D721Med (cell line): ENCODE data around the gene COPZ2.

ENCODE experiments used
- DNase-seq: peaks from one replicate; pipeline ENCODE4 v3.0.0; 2011; ENCODE audit warnings: low spot score; ENCODE audit not compliant: insufficient read length
- FAIRE-seq: peaks from 2 replicates; lab custom pipeline; 2011; peaks lifted over from hg19 to GRCh38; lab: Jason Lieb, UNC
- TF ChIP-seq, protein P1 (sequence below): IDR thresholded peaks from 2 replicates; pipeline ENCODE4 v1.5.1; 2012; ENCODE audit warnings: mild to moderate bottlenecking, control low read depth; ENCODE audit not compliant: insufficient read depth; ENCODE audit errors: missing control alignments

The COPZ2 gene

DNA sequence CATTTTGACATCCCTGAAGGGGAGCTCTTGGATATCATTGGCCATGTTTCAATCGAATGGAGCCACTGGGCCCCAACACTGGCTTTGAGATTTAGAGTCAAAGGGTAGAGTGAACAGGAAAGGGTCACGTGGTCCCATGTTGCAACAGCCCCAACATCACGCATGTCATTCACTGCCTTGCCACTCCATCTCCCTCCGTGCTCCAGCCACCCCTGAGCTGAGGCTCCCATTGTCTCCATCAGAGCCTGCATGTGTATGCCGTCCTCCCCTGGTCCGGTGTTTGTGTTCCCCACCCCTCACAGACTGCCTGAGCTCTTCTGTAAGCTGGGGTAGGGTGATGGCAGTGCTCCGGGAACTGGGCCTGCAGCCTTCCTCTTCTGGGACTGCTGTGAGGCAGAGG, 22.7 kb upstream of the COPZ2 start:
- no peak for FAIRE-seq
- TF ChIP-seq, protein P1, sequence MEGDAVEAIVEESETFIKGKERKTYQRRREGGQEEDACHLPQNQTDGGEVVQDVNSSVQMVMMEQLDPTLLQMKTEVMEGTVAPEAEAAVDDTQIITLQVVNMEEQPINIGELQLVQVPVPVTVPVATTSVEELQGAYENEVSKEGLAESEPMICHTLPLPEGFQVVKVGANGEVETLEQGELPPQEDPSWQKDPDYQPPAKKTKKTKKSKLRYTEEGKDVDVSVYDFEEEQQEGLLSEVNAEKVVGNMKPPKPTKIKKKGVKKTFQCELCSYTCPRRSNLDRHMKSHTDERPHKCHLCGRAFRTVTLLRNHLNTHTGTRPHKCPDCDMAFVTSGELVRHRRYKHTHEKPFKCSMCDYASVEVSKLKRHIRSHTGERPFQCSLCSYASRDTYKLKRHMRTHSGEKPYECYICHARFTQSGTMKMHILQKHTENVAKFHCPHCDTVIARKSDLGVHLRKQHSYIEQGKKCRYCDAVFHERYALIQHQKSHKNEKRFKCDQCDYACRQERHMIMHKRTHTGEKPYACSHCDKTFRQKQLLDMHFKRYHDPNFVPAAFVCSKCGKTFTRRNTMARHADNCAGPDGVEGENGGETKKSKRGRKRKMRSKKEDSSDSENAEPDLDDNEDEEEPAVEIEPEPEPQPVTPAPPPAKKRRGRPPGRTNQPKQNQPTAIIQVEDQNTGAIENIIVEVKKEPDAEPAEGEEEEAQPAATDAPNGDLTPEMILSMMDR: no peak

DNA sequence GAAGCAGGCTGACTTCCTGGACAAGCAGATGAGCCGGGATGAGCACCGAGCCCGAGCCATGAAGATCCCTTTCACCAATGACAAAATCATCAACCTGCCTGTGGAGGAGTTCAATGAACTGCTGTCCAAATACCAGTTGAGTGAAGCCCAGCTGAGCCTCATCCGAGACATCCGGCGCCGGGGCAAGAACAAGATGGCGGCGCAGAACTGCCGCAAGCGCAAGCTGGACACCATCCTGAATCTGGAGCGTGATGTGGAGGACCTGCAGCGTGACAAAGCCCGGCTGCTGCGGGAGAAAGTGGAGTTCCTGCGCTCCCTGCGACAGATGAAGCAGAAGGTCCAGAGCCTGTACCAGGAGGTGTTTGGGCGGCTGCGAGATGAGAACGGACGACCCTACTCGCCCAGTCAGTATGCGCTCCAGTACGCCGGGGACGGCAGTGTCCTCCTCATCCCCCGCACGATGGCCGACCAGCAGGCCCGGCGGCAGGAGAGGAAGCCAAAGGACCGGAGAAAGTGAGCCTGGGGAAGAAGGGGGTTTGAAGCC, 21.6 kb upstream of the COPZ2 start:
- FAIRE-seq: no peak
- TF ChIP-seq, protein P1: no peak

More for the DNA sequence above, 22.7 kb upstream of the COPZ2 start:
- DNase-seq: no peak

DNA sequence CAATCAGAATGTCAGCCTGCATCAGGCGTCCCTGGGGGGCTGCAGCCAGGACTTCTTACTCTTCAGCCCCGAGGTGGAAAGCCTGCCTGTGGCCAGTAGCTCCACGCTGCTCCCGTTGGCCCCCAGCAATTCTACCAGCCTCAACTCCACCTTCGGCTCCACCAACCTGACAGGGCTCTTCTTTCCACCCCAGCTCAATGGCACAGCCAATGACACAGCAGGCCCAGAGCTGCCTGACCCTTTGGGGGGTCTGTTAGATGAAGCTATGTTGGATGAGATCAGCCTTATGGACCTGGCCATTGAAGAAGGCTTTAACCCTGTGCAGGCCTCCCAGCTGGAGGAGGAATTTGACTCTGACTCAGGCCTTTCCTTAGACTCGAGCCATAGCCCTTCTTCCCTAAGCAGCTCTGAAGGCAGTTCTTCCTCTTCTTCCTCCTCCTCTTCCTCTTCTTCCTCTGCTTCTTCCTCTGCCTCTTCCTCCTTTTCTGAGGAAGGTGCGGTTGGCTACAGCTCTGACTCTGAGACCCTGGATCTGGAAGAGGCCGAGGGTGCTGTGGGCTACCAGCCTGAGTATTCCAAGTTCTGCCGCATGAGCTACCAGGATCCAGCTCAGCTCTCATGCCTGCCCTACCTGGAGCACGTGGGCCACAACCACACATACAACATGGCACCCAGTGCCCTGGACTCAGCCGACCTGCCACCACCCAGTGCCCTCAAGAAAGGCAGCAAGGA, 21.0 kb upstream of the COPZ2 start:
- TF ChIP-seq, protein P1: no peak
- DNase-seq (no peak), FAIRE-seq (no peak)

More for the DNA sequence above, 21.6 kb upstream of the COPZ2 start:
- DNase-seq: no peak

DNA sequence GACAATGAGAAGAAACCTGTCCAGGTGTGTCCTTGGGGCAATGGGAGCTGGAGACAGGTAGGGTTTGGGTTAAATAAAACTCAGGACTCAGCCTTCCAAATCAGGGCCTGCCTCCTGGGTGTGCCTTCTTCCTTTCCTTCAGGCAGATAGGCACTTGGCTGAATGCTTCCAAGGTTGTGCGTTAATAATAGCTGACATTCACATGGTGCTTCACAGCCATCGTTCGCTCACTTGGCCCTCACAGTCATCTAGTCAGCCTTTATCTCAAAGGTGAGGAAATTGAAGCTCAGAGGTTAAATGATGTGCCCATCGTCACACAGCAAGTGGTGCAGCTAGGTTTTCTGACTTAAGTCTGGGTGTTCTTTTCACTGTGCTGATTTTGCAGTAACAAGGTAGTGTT, 20.0 kb upstream of the COPZ2 start:
- DNase-seq: no peak
- TF ChIP-seq, protein P1: no peak
- FAIRE-seq: no peak

DNA sequence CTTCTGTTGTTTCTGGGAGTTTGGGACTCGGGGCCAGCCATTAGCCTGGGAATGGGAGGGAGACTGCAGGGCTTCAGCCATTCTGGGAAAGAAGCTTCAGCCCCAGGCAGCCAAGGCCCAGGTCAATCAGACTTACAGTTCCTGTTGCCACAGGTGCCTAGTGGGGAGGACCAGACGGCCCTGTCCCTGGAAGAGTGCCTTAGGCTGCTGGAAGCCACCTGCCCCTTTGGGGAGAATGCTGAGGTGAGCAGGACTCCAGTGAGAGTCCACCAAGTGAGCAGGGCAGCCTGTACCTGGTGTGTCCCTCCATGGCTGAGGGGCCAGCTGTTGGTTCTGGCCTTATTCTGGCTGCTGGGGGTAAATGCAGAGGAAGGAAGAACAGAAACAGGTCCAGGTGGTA, 19.3 kb upstream of the COPZ2 start:
- TF ChIP-seq, protein P1: no peak
- DNase-seq (no peak), FAIRE-seq (no peak)

DNA sequence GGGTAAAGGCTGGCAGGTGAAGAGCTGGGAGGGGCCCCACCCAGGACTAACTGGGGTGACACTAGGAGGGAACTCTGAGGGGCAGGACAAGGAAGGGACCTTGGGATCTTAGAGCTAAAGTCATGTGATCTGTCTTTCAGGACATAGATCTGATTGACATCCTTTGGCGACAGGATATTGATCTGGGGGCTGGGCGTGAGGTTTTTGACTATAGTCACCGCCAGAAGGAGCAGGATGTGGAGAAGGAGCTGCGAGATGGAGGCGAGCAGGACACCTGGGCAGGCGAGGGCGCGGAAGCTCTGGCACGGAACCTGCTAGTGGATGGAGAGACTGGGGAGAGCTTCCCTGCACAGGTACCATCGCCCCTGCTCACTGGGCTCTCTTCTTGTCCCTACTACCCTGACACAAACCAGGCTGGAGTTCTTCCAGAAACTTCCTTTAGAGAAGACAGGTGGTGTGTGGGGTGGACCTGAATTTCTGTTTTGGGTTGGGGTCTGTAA, 18.7 kb upstream of the COPZ2 start:
- no peak for FAIRE-seq

More for the DNA sequence above, 18.7 kb upstream of the COPZ2 start:
- no peak for DNase-seq
- TF ChIP-seq, protein P1: no peak
